Panc1 (cell line): ENCODE measurements around the gene ZFYVE27.

Experiments
- CTCF ChIP-seq: fragments of 450-650 bp; IDR thresholded peaks from 2 replicates; pipeline ENCODE4 v1.5.1; 2017; ENCODE audit warnings: mild to moderate bottlenecking
- POLR2AphosphoS5 ChIP-seq: IDR thresholded peaks from 2 replicates; pipeline ENCODE4 v1.6.1; 2012; ENCODE audit warnings: mild to moderate bottlenecking, low read depth, low read length, moderate library complexity
- TCF7L2 ChIP-seq: IDR thresholded peaks from 2 replicates; pipeline ENCODE4 v1.6.1; 2011; ENCODE audit warnings: mild to moderate bottlenecking, low read depth, low read length, inconsistent platforms

GRCh38 chr10:97724341-97724941, 12.5 kb upstream of the ZFYVE27 start:
- TF ChIP-seq CTCF (no peak), TCF7L2 (no peak), POLR2AphosphoS5 (no peak)
